ENCODE data around the gene SNN.

The SNN gene

DNA sequence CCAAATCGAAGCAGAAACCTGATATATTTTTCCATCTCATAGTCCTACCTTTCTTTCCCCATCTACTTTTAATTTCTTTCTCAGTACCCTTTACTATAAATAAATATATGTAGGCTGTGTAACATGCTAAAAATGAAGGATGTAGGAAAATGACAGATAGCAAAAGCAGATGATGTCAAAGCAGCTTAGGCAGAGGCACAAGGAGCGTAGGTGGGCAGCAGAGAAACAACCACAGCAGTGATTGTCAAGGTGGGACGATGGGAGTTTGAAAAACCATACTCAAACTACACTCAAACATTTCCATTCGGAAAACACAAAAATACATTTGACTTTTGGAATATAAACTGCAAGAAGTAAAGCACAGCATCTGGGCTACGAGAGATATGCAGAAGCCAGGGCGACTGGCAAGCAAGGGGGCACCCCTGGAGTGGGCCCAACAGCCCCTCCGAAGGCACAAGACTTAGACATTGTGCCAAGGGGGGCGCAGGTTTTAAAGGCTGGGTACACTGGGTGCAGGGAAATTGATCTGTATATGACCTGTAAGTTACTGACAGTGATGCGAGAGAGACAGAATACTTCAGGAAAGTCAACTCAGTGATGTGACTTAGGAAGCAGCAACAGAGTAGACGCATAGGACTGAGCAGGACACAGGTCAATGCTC lies 31.1 kb downstream of the SNN start:
- H3K4me3 ChIP-seq (ENCODE audit: low read depth in 1 of 2, low read length in 2 of 2), result no peak overlapping the region
- no peak overlapping the region for H3K9ac ChIP-seq (ENCODE audit: low read length)
- H3K27ac ChIP-seq (ENCODE audit: low read depth, low read length), result no peak overlapping the region
- H3K4me1 ChIP-seq (ENCODE audit: insufficient read depth, low read length), result no peaks in the 10 kb centered on the region
- no peaks in the 10 kb centered on the region for H3K27me3 ChIP-seq (ENCODE audit: control insufficient read depth in 1 of 2, insufficient read depth in 2 of 2, low read length in 2 of 2)
- H3K9me3 ChIP-seq (ENCODE audit: low read length), result no peaks in the 10 kb centered on the region
- H3K36me3 ChIP-seq (ENCODE audit: insufficient read depth, low read length), result peaks cover 52% of the 10 kb centered on the region

DNA sequence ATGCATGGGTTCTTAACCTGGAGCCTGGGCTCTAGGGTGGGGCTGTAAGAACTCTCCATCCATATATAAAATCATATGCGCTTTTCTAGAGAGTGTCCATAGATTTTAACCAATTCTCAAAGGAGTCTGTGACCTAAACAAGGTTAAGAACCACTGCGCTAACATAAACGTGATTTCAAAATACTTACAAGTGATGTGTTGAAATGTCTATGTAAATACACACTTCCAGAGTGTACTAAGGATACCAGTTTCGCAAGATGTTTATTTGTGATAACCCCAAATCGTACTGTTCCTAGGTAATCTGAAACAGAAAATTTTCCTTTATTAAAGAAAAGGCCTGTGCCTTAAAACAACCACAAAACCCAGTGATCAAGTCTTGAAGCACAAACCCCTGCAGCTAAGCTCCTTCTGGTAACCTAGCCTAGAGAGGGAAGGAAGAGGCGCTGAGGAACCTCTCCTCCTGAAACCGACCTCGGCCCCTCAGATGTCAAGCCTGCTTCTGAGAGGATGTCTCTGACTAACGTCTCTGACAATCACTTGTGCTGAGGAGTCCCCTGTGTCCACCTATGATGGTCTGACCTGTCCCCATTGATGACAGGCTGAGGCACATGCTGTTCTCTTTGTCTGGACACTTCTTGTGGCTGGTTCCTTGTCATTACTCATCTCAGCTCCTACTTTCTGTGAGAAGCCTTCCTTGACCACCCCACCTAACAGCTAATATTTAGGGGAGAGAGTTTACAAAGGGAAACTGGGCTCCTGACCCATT lies 32.2 kb downstream of the SNN start:
- H3K27ac ChIP-seq (ENCODE audit: low read depth, low read length), result no peak overlapping the region
- peaks cover 44% of the 10 kb centered on the region for H3K36me3 ChIP-seq (ENCODE audit: insufficient read depth, low read length)

DNA sequence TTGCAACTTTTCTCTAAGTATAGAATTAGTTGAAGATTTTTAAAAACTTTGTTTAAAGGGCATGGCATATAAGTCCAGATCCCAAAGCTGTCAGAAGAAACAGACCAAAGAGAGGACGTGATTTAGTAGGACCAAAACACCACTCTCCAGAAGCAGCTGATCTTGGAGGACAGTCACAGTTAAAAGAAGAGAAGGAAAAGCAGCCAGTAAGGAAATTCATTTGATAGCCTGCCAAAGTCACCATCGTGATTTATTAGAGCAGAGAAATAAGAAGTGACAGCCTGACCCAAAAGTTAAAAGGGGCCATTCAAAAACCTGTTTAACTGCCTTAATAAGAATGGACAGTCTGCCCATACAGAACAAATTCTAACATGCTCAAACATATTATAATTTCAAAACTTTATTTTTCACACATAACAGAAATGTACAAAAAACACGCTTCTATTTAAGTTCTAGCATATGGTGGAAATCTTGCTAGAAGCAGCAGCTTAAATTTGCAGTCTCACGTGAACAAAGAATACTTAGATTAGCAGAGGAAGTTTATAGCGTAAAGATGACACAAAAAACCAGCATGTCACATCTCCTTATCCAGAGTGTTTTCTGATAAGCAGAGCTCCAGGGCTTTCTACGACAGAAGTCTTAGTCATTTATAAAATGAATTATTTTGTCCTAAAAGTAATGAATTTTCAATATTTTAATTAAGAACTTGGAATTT lies 37.2 kb downstream of the SNN start:
- no peaks in the 10 kb centered on the region for H3K9me3 ChIP-seq (ENCODE audit: low read length)
- no peaks in the 10 kb centered on the region for H3K27me3 ChIP-seq (ENCODE audit: control insufficient read depth in 1 of 2, insufficient read depth in 2 of 2, low read length in 2 of 2)
- H3K4me3 ChIP-seq (ENCODE audit: low read depth in 1 of 2, low read length in 2 of 2), result no peak overlapping the region
- no peak overlapping the region for H3K27ac ChIP-seq (ENCODE audit: low read depth, low read length)
- H3K9ac ChIP-seq (ENCODE audit: low read length), result no peak overlapping the region
- H3K36me3 ChIP-seq (ENCODE audit: insufficient read depth, low read length), result peaks cover 8% of the 10 kb centered on the region
- peaks cover 13% of the 10 kb centered on the region for H3K4me1 ChIP-seq (ENCODE audit: insufficient read depth, low read length)

More for the DNA sequence above, 32.2 kb downstream of the SNN start:
- Histone ChIP-seq H3K9ac (ENCODE audit: low read length) (no peak overlapping the region), H3K4me1 (ENCODE audit: insufficient read depth, low read length) (peaks cover 10% of the 10 kb centered on the region), H3K9me3 (ENCODE audit: low read length) (no peaks in the 10 kb centered on the region), H3K4me3 (ENCODE audit: low read depth in 1 of 2, low read length in 2 of 2) (no peak overlapping the region), H3K27me3 (ENCODE audit: control insufficient read depth in 1 of 2, insufficient read depth in 2 of 2, low read length in 2 of 2) (no peaks in the 10 kb centered on the region)

GRCh38 chr16:11706180-11706742 lies 38.0 kb downstream of the SNN start:
- Histone ChIP-seq H3K27me3 (ENCODE audit: control insufficient read depth in 1 of 2, insufficient read depth in 2 of 2, low read length in 2 of 2) (no peaks in the 10 kb centered on the region), H3K36me3 (ENCODE audit: insufficient read depth, low read length) (peaks cover 9% of the 10 kb centered on the region), H3K9me3 (ENCODE audit: low read length) (no peaks in the 10 kb centered on the region), H3K9ac (ENCODE audit: low read length) (no peak overlapping the region), H3K4me3 (ENCODE audit: low read depth in 1 of 2, low read length in 2 of 2) (no peak overlapping the region), H3K27ac (ENCODE audit: low read depth, low read length) (no peak overlapping the region), H3K4me1 (ENCODE audit: insufficient read depth, low read length) (peaks cover 13% of the 10 kb centered on the region)

GRCh38 chr16:11707679-11708197 lies 39.5 kb downstream of the SNN start:
- peaks cover 18% of the 10 kb centered on the region for H3K36me3 ChIP-seq (ENCODE audit: insufficient read depth, low read length)
- no peak overlapping the region for H3K27ac ChIP-seq (ENCODE audit: low read depth, low read length)
- H3K27me3 ChIP-seq (ENCODE audit: control insufficient read depth in 1 of 2, insufficient read depth in 2 of 2, low read length in 2 of 2), result no peaks in the 10 kb centered on the region
- no peak overlapping the region for H3K9ac ChIP-seq (ENCODE audit: low read length)
- peaks cover 13% of the 10 kb centered on the region for H3K4me1 ChIP-seq (ENCODE audit: insufficient read depth, low read length)
- no peak overlapping the region for H3K4me3 ChIP-seq (ENCODE audit: low read depth in 1 of 2, low read length in 2 of 2)
- no peaks in the 10 kb centered on the region for H3K9me3 ChIP-seq (ENCODE audit: low read length)

DNA sequence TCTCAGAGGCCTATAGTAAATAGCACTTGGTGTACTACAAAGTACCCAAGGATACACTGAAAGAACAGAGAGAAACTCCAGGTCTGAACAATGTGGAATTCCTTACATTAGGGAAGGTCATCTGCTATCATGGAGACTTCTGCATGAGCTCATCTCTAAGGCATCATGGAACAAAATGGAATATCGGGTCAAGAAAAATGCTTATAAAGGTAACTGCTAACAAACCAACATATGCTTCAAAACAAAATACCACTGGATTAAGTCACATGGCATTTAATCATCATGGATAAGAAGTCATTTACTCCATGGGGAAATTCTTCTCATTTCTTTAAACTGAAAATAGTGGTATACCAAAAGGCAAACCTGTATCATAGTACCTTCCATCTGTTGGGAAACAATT lies 40.2 kb downstream of the SNN start:
- Histone ChIP-seq H3K4me1 (ENCODE audit: insufficient read depth, low read length) (peaks cover 13% of the 10 kb centered on the region), H3K36me3 (ENCODE audit: insufficient read depth, low read length) (peaks cover 19% of the 10 kb centered on the region), H3K9me3 (ENCODE audit: low read length) (no peaks in the 10 kb centered on the region), H3K9ac (ENCODE audit: low read length) (no peak overlapping the region), H3K27me3 (ENCODE audit: control insufficient read depth in 1 of 2, insufficient read depth in 2 of 2, low read length in 2 of 2) (no peaks in the 10 kb centered on the region), H3K4me3 (ENCODE audit: low read depth in 1 of 2, low read length in 2 of 2) (no peak overlapping the region), H3K27ac (ENCODE audit: low read depth, low read length) (no peak overlapping the region)

DNA sequence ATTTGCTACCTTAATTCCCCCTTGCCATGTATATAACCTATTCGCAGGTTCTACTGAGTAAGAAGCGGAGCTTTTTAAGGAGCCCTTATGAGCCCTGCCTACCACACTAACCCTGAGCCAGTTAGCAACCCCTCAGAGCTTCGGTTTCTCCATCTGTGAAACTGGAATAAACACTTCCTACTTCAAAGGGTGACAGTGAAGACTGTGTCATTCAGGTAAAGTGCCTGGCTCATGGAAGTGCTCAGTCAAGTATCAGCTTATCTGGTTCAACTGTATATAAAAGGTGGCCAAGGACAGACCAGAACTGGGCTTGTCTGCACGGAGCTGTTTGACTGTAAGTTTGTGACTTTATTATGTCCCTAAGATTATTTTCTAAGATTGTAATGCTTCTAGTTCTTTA lies 43.4 kb downstream of the SNN start:
- H3K9ac ChIP-seq (ENCODE audit: low read length), result no peak overlapping the region
- no peak overlapping the region for H3K27ac ChIP-seq (ENCODE audit: low read depth, low read length)
- peaks cover 19% of the 10 kb centered on the region for H3K4me1 ChIP-seq (ENCODE audit: insufficient read depth, low read length)
- H3K9me3 ChIP-seq (ENCODE audit: low read length), result no peaks in the 10 kb centered on the region
- H3K36me3 ChIP-seq (ENCODE audit: insufficient read depth, low read length), result peaks cover 25% of the 10 kb centered on the region
- H3K4me3 ChIP-seq (ENCODE audit: low read depth in 1 of 2, low read length in 2 of 2), result no peak overlapping the region
- no peaks in the 10 kb centered on the region for H3K27me3 ChIP-seq (ENCODE audit: control insufficient read depth in 1 of 2, insufficient read depth in 2 of 2, low read length in 2 of 2)

DNA sequence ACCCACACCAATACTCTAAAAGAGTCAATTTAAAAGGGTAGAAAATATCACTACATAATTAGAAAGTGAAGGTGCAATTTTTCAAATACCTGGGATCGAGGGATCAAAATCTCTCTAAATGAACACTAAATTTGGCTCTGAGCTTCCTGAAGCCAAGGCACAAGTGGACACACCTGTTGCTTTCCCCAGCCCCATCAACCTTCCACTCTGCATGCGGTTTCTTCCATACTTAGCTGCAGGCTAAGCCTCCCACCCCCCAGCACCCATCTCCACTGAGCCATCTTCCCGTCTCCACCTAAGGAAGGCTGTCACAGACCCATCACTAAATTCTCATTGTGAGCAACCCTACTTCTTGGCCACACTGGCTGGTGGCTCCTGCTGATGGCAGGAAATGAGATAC lies 43.9 kb downstream of the SNN start:
- Histone ChIP-seq H3K27me3 (ENCODE audit: control insufficient read depth in 1 of 2, insufficient read depth in 2 of 2, low read length in 2 of 2) (no peaks in the 10 kb centered on the region), H3K9me3 (ENCODE audit: low read length) (no peaks in the 10 kb centered on the region), H3K27ac (ENCODE audit: low read depth, low read length) (no peak overlapping the region), H3K9ac (ENCODE audit: low read length) (no peak overlapping the region), H3K4me3 (ENCODE audit: low read depth in 1 of 2, low read length in 2 of 2) (no peak overlapping the region), H3K4me1 (ENCODE audit: insufficient read depth, low read length) (peaks cover 19% of the 10 kb centered on the region), H3K36me3 (ENCODE audit: insufficient read depth, low read length) (peaks cover 25% of the 10 kb centered on the region)

DNA sequence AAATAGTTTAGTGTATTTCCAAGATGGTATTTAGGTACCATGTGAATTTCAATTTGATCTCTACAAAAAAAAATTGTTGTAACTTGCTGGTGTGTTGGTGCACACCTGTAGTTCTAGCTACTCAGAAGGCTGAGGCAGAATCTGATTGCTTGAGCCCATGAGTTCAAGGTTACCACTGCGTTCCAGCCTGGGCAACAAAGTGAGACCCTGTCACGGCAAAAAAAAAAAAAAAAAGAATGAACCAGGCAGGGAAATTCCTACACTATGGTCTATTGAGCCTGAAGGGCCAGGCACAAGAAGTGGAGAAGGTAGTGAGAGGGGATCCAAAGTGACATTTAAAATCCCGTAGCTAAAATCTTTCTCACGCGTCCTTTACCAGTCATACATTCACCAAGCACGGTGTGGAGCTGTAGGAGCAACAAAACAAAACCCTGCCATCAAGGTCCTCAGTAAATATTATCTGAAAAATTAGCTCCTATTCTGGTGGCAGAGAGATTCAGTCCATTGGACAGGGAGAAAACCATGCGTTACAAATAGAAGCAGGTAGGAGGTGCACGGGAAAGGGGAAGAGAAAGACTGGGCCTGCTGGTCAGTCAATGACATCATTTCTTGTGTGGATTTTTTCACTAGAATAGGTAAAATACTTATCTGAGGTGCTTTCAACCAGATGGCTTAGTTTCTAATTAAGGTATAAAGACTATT lies 47.1 kb downstream of the SNN start:
- H3K27me3 ChIP-seq (ENCODE audit: control insufficient read depth in 1 of 2, insufficient read depth in 2 of 2, low read length in 2 of 2), result no peaks in the 10 kb centered on the region
- no peak overlapping the region for H3K27ac ChIP-seq (ENCODE audit: low read depth, low read length)
- H3K4me1 ChIP-seq (ENCODE audit: insufficient read depth, low read length), result peaks cover 29% of the 10 kb centered on the region
- peaks cover 32% of the 10 kb centered on the region for H3K36me3 ChIP-seq (ENCODE audit: insufficient read depth, low read length)
- H3K9ac ChIP-seq (ENCODE audit: low read length), result no peak overlapping the region
- no peaks in the 10 kb centered on the region for H3K9me3 ChIP-seq (ENCODE audit: low read length)
- H3K4me3 ChIP-seq (ENCODE audit: low read depth in 1 of 2, low read length in 2 of 2), result no peak overlapping the region

DNA sequence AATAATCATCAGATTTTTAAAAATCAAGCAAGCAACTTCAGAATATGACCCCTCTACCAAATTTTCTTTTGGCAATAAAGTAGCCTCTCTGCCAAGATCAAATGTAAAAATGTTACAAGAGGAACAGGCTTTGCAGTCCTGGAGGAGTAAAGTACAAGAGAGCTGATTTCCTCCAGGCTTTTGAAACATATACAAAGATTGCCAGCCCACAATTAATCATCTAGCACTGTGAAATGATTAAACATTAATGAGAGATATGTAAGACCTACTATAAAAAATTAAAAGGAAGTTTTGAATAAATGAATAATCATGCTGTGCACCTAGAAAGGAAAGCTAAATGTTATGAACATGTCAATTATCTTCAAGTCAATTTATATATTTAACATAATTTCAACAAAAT lies 48.1 kb downstream of the SNN start:
- H3K4me3 ChIP-seq (ENCODE audit: low read depth in 1 of 2, low read length in 2 of 2), result no peak overlapping the region
- peaks cover 29% of the 10 kb centered on the region for H3K4me1 ChIP-seq (ENCODE audit: insufficient read depth, low read length)
- H3K27me3 ChIP-seq (ENCODE audit: control insufficient read depth in 1 of 2, insufficient read depth in 2 of 2, low read length in 2 of 2), result no peaks in the 10 kb centered on the region
- H3K9me3 ChIP-seq (ENCODE audit: low read length), result no peaks in the 10 kb centered on the region
- H3K36me3 ChIP-seq (ENCODE audit: insufficient read depth, low read length), result peaks cover 37% of the 10 kb centered on the region
- H3K9ac ChIP-seq (ENCODE audit: low read length), result no peak overlapping the region
- H3K27ac ChIP-seq (ENCODE audit: low read depth, low read length), result no peak overlapping the region

DNA sequence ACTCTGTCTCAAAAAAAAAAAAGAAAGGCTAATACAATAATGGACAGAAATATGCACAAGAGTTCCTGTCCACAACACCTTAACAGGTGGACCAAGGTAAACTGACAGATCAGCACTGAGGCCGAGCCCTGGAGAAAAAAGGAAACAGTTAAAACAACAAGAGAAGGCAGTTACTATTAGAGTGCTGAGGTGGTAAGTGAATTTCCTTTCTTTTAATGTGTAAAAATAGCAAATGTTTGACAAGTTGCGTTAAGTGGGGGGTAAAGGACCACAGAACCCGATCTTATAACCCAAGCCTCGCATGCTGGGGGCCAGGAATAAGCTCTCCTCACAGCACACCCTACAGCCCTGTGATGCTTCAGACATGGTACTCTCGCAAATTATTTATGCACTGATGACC lies 49.6 kb downstream of the SNN start:
- H3K27ac ChIP-seq (ENCODE audit: low read depth, low read length), result no peak overlapping the region
- no peaks in the 10 kb centered on the region for H3K27me3 ChIP-seq (ENCODE audit: control insufficient read depth in 1 of 2, insufficient read depth in 2 of 2, low read length in 2 of 2)
- peaks cover 39% of the 10 kb centered on the region for H3K36me3 ChIP-seq (ENCODE audit: insufficient read depth, low read length)
- peaks cover 29% of the 10 kb centered on the region for H3K4me1 ChIP-seq (ENCODE audit: insufficient read depth, low read length)
- H3K9ac ChIP-seq (ENCODE audit: low read length), result no peak overlapping the region
- no peak overlapping the region for H3K4me3 ChIP-seq (ENCODE audit: low read depth in 1 of 2, low read length in 2 of 2)
- no peaks in the 10 kb centered on the region for H3K9me3 ChIP-seq (ENCODE audit: low read length)

All from muscle layer of colon (tissue), 2 donors.